GM21526 (cell line): ENCODE data around the gene SREBF2.

Experiments
- ATAC-seq: cut with Tn5 transposase; IDR thresholded peaks from one replicate; pipeline ENCODE4 v1.9.1; 2021; ENCODE audit warnings: moderate library complexity; ENCODE audit not compliant: unreplicated experiment, low FRiP score

Gene SREBF2

GRCh38 chr22:41832553-41833368, at the start of gene SREBF2:
TSS of gene SREBF2 (plus strand) at chr22:41833105. CDS start at chr22:41833271, 166 bp downstream.
- peak; percentile 78 for ATAC-seq

GRCh38 chr22:41787331-41787730, 45.6 kb upstream of the SREBF2 start:
- no peak for ATAC-seq

- no peak for ATAC-seq
These were observed 39.0 kb upstream of the SREBF2 start for GRCh38 chr22:41793871-41794270.

- no peak for ATAC-seq
These were observed 34.2 kb upstream of the SREBF2 start for GRCh38 chr22:41798736-41799135.

- peak; percentile 26 for ATAC-seq
These were observed 33.2 kb upstream of the SREBF2 start for GRCh38 chr22:41799486-41800347.

GRCh38 chr22:41800348-41801146, 32.4 kb upstream of the SREBF2 start, which contains the start of gene CCDC134:
TSS of gene CCDC134 (plus strand) at chr22:41800679. CDS start at chr22:41808891, 8,212 bp downstream.
- ATAC-seq, result peak; percentile 76

- ATAC-seq, result no peak
These were observed 31.6 kb upstream of the SREBF2 start for GRCh38 chr22:41801147-41801819.

GRCh38 chr22:41801886-41802285, 31.0 kb upstream of the SREBF2 start:
- ATAC-seq, result no peak

- ATAC-seq, result no peak
These were observed 27.3 kb upstream of the SREBF2 start for GRCh38 chr22:41805639-41806038.

- ATAC-seq, result no peak
These were observed 24.5 kb upstream of the SREBF2 start for GRCh38 chr22:41808400-41808799.

- ATAC-seq, result no peak
These were observed 22.9 kb upstream of the SREBF2 start for GRCh38 chr22:41810022-41810421.

- no peak for ATAC-seq
These were observed 19.9 kb upstream of the SREBF2 start for GRCh38 chr22:41812805-41813545.

GRCh38 chr22:41813726-41814410, 19.0 kb upstream of the SREBF2 start:
- no peak for ATAC-seq

- no peak for ATAC-seq
These were observed 17.2 kb upstream of the SREBF2 start for GRCh38 chr22:41815716-41816115.

- no peak for ATAC-seq
These were observed 16.7 kb upstream of the SREBF2 start for GRCh38 chr22:41816241-41816640.

GRCh38 chr22:41816871-41817270, 16.0 kb upstream of the SREBF2 start:
- no peak for ATAC-seq

- ATAC-seq, result no peak
These were observed 14.9 kb upstream of the SREBF2 start for GRCh38 chr22:41818011-41818410.

- ATAC-seq, result no peak
These were observed 14.3 kb upstream of the SREBF2 start for GRCh38 chr22:41818596-41818995.

- no peak for ATAC-seq
These were observed 13.6 kb upstream of the SREBF2 start for GRCh38 chr22:41819257-41819656.
